ENCODE measurements around the gene PI16. TPM values are rescaled to one million over a fixed set of nuclear protein-coding genes. Genes with fewer than 3 reads are reported as not detected.

Gene PI16
- polyA plus RNA-seq, 1 donor from 2014 or later: not detected

Other genes with a start within 250 kb of the PI16 start
- gene CPNE5, start 115.3 kb upstream of the PI16 start, polyA plus RNA-seq: 8.7 and 9.5 TPM in 2 replicates
- 85.6 and 104 TPM in 2 replicates for gene PPIL1, start 79.9 kb upstream of the PI16 start, polyA plus RNA-seq
- 24.6 and 27.8 TPM in 2 replicates for gene C6orf89, start 68.8 kb upstream of the PI16 start, polyA plus RNA-seq
- gene MTCH1, start 31.5 kb downstream of the PI16 start, polyA plus RNA-seq: 217 and 232 TPM in 2 replicates
- gene FGD2, start 50.9 kb downstream of the PI16 start, polyA plus RNA-seq: not detected in 2 replicates
- 4.1 and 8.7 TPM in 2 replicates for gene PIM1, start 215.4 kb downstream of the PI16 start, polyA plus RNA-seq

All from neural cell (in vitro differentiated cells).